ENCODE data around the gene CUEDC1.
"Not testable (repeated sequence)": the region's sequence is repeated elsewhere in the genome, so short reads cannot be mapped to it uniquely, and the experiment has no call there.

CUEDC1 gene

GRCh38 chr17:57984936-57985674, 29.9 kb upstream of the CUEDC1 start:
- no peak for DNase-seq

GRCh38 chr17:57984261-57984890, 29.2 kb upstream of the CUEDC1 start:
- DNase-seq, result no peak

GRCh38 chr17:57983446-57983845, 28.2 kb upstream of the CUEDC1 start:
- no peak for DNase-seq

- DNase-seq, result peak; percentile 50
Observed at GRCh38 chr17:57982452-57983170, 27.4 kb upstream of the CUEDC1 start.

GRCh38 chr17:57980522-57980921, 25.3 kb upstream of the CUEDC1 start:
- DNase-seq, result no peak

GRCh38 chr17:57979076-57979475, 23.9 kb upstream of the CUEDC1 start:
- DNase-seq, result no peak

- no peak for DNase-seq
Observed at GRCh38 chr17:57976594-57976993, 21.4 kb upstream of the CUEDC1 start.

- DNase-seq, result no peak
Observed at GRCh38 chr17:57975044-57975443, 19.8 kb upstream of the CUEDC1 start.

- DNase-seq, result not testable (repeated sequence)
Observed at GRCh38 chr17:57974053-57974824, 19.0 kb upstream of the CUEDC1 start.

- no peak for DNase-seq
Observed at GRCh38 chr17:57972151-57972550, 16.9 kb upstream of the CUEDC1 start.

GRCh38 chr17:57971572-57971971, 16.4 kb upstream of the CUEDC1 start:
- no peak for DNase-seq

- no peak for DNase-seq
Observed at GRCh38 chr17:57970710-57971109, 15.5 kb upstream of the CUEDC1 start.

GRCh38 chr17:57968456-57968855, 13.2 kb upstream of the CUEDC1 start:
- no peak for DNase-seq

- no peak for DNase-seq
Observed at GRCh38 chr17:57966875-57967274, 11.7 kb upstream of the CUEDC1 start.

GRCh38 chr17:57966246-57966645, 11.0 kb upstream of the CUEDC1 start:
- DNase-seq, result no peak

GRCh38 chr17:57965521-57966160, 10.4 kb upstream of the CUEDC1 start:
- no peak for DNase-seq

- no peak for DNase-seq
Observed at GRCh38 chr17:57963149-57963511, 7.9 kb upstream of the CUEDC1 start.

GRCh38 chr17:57962279-57963148, 7.3 kb upstream of the CUEDC1 start:
- DNase-seq, result no peak

- no peak for DNase-seq
Observed at GRCh38 chr17:57959929-57960328, 4.7 kb upstream of the CUEDC1 start.

GRCh38 chr17:57958391-57958790, 3.2 kb upstream of the CUEDC1 start:
- not testable (repeated sequence) for DNase-seq

GRCh38 chr17:57957886-57958285, 2.7 kb upstream of the CUEDC1 start:
- no peak for DNase-seq
